KMS-11 (cell line): ENCODE results near the gene CACNA2D3.

ENCODE experiments used
- H2AFZ ChIP-seq: fragments of 200-600 bp; sonication (generic); 2 replicates; pipeline ENCODE4 v1.6.1; 2016; ENCODE audit warnings: antibody characterized with exemption, mixed run types, low read depth
- H3K27ac ChIP-seq: fragments of 200-600 bp; sonication (generic); 2 replicates; pipeline ENCODE4 v1.6.1; 2016; ENCODE audit warnings: mild to moderate bottlenecking, mixed run types
- H3K27me3 ChIP-seq: fragments of 200-600 bp; sonication (generic); 2 replicates; pipeline ENCODE4 v1.6.1; 2017; ENCODE audit warnings: mild to moderate bottlenecking, low read depth, mixed run types, moderate library complexity; ENCODE audit not compliant: insufficient read depth
- H3K36me3 ChIP-seq: fragments of 200-600 bp; sonication (generic); 2 replicates; pipeline ENCODE4 v1.6.1; 2017; ENCODE audit warnings: mild to moderate bottlenecking, mixed run types; ENCODE audit not compliant: insufficient read depth
- H3K4me1 ChIP-seq: fragments of 200-600 bp; sonication (generic); 2 replicates; pipeline ENCODE4 v1.6.1; 2016; ENCODE audit warnings: mild to moderate bottlenecking, low read depth, mixed run types; ENCODE audit not compliant: poor library complexity, severe bottlenecking
- H3K4me2 ChIP-seq: fragments of 200-600 bp; sonication (generic); 2 replicates; pipeline ENCODE4 v1.7.0; 2016; ENCODE audit warnings: mild to moderate bottlenecking, mixed run types
- H3K4me3 ChIP-seq: fragments of 200-600 bp; sonication (generic); IDR thresholded peaks from 2 replicates; pipeline ENCODE4 v1.6.1; 2017; ENCODE audit warnings: low read depth, low read length, mixed read lengths; ENCODE audit not compliant: insufficient read depth
- H3K79me2 ChIP-seq: fragments of 200-600 bp; sonication (generic); 2 replicates; pipeline ENCODE4 v1.6.1; 2016; ENCODE audit warnings: low read depth, mixed run types; ENCODE audit not compliant: insufficient read depth
- H3K9ac ChIP-seq: fragments of 200-600 bp; sonication (generic); 2 replicates; pipeline ENCODE4 v1.6.1; 2016; ENCODE audit warnings: mild to moderate bottlenecking, mixed run types
- H4K20me1 ChIP-seq: fragments of 200-600 bp; sonication (generic); 2 replicates; pipeline ENCODE4 v1.6.1; 2016; ENCODE audit warnings: mild to moderate bottlenecking, mixed run types; ENCODE audit not compliant: insufficient read depth
- CTCF ChIP-seq: fragments of 200-600 bp; sonication (generic); conservative IDR thresholded peaks from 2 replicates; pipeline ENCODE4 v1.6.1; 2017; ENCODE audit warnings: low read depth, mild to moderate bottlenecking, antibody characterized with exemption, low read length, moderate library complexity, mixed read lengths

The CACNA2D3 gene

DNA sequence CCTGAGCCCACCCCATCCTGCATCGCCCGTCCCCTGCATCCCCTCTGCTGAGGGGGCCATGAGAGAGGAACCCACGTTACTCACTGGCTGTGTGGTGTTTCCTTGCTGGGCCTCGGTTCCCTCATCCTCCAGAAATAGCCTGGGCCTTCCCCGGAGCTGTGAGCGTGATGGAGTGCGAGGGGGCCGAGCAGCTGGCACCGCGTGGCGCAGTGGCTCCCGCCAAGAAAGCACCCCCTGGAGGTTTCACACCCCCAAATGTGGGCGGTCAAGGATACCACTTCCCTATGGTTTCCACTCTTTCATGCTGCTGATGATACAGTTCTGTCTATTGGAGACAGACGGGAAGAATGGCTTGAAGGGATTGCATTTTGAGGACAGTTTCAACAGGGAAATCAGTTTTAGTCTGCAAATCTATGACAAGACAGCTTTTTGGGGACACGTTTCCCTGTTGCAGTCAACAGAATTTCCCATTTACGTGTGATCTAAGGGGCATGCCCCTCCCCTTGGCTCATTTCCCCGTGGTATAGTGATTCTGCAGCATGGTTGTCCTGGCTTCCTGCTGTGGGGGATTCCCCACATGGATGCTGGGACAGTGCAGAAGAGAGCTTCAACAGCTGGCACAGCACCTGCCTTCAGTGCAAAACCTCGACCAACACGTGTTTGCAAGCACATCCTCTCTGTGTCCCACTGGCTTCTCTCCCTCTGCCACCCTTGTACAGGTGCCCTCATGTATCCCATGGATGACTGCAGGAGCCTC is 428.0 kb downstream of the CACNA2D3 start:
- Histone ChIP-seq H3K79me2 (no peaks in the 10 kb centered on the region), H3K36me3 (no peaks in the 10 kb centered on the region), H3K27me3 (no peaks in the 10 kb centered on the region), H3K27ac (no peak overlapping the region), H3K4me1 (no peaks in the 10 kb centered on the region), H3K9ac (no peak overlapping the region), H3K4me3 (no peak overlapping the region), H4K20me1 (no peaks in the 10 kb centered on the region), H3K4me2 (no peak overlapping the region), H2AFZ (no peak overlapping the region)
- TF ChIP-seq CTCF, result no peak

DNA sequence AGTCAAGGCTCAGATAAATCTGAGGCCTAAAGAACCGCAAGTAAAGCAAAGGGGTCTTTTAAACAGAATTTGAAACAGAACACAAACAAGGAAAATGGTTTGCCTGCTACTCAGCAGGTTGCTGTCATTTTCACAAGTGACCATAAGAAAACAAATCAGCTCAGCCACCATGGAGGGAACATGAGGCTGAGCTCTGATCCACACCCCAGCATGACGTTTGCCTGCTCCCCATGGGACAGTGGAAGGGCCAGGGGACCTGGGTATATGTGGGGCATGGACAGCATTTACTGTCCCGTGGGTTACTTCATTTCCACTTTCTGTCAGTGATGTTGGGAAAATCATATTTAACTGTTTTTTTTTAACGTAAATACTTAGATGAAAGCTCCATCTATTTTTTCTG is 434.3 kb downstream of the CACNA2D3 start:
- Histone ChIP-seq H2AFZ (no peak overlapping the region), H3K36me3 (no peaks in the 10 kb centered on the region), H3K79me2 (no peaks in the 10 kb centered on the region), H3K27me3 (no peaks in the 10 kb centered on the region), H3K27ac (no peak overlapping the region), H3K9ac (no peak overlapping the region), H3K4me1 (no peaks in the 10 kb centered on the region), H3K4me2 (no peak overlapping the region), H4K20me1 (no peaks in the 10 kb centered on the region), H3K4me3 (no peak overlapping the region)
- TF ChIP-seq CTCF, result no peak

DNA sequence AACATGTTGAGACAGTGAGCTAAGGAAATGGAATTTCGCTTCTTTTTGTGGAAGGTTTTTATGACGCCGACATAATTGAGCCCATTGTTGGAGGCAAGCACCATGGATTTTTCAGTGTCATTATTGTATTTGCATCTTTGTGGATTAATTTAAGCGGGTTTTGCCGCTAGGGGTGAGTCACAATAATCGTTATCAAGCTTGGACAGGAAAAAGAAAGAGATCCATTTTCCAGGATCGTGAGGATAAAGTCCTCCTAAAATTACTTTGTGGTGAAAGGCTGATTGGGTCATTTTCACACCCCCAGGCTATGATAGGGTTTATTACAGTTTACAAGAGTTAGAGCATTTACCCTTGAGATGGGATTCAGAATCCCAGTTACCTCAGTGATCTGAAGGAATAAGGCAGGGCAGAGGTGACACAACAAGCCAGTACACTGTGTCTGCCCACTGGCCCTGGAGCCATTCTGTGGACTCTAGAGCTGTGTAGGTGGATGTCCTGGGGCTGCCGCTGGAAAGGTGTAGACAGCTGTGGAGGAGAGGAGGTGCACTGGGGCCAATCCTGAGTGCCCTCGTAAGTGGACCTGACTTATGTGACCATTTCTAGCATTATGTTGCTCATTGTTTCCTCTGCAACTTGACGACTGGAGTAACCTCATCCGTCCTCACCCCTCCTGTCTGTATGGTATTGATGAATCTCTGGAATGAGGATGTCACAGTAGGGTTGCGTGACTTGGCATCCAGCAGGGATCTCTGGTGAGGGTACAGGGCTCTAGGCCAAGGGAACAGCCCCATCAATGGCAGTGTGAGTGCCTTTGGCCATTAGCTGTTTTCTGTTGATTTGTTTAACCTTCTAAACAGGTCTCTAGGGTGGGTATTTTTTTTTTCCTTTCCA is 435.4 kb downstream of the CACNA2D3 start:
- H3K9ac ChIP-seq, result no peak overlapping the region
- no peak for TF ChIP-seq CTCF
- no peak overlapping the region for H3K4me2 ChIP-seq
- H4K20me1 ChIP-seq, result no peaks in the 10 kb centered on the region
- H3K4me3 ChIP-seq, result no peak overlapping the region
- no peak overlapping the region for H3K27ac ChIP-seq
- H2AFZ ChIP-seq, result no peak overlapping the region
- H3K36me3 ChIP-seq, result no peaks in the 10 kb centered on the region
- H3K79me2 ChIP-seq, result no peaks in the 10 kb centered on the region
- H3K27me3 ChIP-seq, result no peaks in the 10 kb centered on the region
- no peaks in the 10 kb centered on the region for H3K4me1 ChIP-seq

GRCh38 chr3:54563501-54564200 is 441.3 kb downstream of the CACNA2D3 start:
- H3K9ac ChIP-seq, result no peak overlapping the region
- H3K27ac ChIP-seq, result no peak overlapping the region
- H2AFZ ChIP-seq, result no peak overlapping the region
- H3K36me3 ChIP-seq, result no peaks in the 10 kb centered on the region
- H3K79me2 ChIP-seq, result no peaks in the 10 kb centered on the region
- no peaks in the 10 kb centered on the region for H3K27me3 ChIP-seq
- H3K4me2 ChIP-seq, result no peak overlapping the region
- no peak overlapping the region for H3K4me3 ChIP-seq
- no peaks in the 10 kb centered on the region for H4K20me1 ChIP-seq
- TF ChIP-seq CTCF, result no peak
- no peaks in the 10 kb centered on the region for H3K4me1 ChIP-seq
